GM18867 (cell line): ENCODE data around the gene PTRHD1.

Experiments used
- ATAC-seq: cut with Tn5 transposase; IDR thresholded peaks from one replicate; pipeline ENCODE4 v1.9.1; 2021; ENCODE audit warnings: mild to moderate bottlenecking, moderate library complexity; ENCODE audit not compliant: unreplicated experiment

Gene PTRHD1

DNA sequence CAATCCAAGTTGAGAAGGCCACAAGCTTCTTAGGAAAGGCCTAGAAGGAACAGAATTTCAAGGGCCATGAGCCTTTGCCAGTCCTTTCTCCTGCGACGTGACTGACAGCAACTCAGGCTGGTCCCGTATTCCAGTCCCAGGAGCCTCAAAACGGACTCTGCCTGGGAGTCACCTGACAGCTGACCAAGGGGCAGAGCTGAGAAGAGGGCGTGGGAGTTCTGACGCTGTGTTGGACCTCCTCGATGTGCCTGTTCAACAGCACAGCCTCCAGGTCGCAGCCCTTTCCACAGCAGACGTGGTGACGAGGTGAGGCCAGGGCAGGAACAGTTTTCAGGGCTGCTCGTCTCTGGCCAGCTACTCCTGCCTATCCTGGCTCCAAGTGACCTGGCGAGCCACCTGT lies 37.6 kb upstream of the PTRHD1 start:
- no peak for ATAC-seq

DNA sequence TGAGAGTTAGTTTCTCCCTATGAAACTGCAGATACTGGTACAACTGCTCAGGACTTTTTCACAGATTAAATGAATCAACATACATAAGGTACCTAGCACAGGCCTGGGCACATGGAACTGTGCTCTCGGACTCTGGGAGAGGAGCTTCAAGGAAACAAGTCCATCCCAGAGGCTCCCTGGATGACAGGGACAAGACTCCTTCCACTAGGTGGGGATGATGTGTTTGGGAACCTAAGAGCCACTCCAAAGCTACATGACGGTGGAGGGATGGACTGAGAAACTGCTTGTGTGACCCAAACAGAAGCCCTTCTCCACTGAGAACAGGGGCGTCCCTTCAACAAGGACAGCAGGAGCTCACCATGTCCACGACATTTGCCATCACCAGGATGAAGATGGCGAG lies 37.2 kb upstream of the PTRHD1 start:
- ATAC-seq, result no peak

DNA sequence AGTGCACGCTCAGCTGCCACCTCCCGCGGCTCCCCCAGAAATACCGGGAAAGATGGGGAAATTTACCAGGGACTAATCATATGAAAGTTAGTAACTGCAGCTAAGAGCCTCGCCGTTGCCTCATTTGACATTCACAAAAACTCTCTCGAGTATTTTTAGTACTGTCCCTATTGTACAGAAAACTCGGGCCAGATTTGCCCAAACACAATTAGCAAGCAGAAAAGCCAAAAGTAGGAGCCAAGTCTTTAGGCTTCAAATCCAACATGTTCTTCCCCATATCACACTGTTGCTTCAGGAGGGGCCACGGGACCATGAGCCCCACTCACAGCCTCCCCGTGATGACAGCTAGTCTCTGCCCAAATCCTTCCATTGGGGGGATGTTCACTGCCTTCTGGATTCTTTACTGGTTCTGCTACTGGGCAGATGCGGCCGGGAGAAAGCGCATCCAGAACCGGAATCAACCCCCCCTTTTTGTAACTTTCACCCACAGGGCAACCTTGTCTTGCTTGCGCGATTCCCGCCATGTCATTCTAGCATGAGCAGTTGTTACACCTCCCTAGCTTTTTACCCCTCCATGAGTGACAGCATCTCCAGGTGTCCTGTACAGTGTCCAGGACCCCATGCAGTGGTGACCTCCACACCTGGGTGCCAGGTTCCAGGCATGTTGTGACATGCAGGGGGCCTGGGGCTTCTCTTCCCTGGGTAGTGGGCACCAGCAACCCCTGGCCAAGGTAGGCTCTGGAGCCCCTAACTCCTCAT lies 35.2 kb upstream of the PTRHD1 start:
- ATAC-seq, result no peak

DNA sequence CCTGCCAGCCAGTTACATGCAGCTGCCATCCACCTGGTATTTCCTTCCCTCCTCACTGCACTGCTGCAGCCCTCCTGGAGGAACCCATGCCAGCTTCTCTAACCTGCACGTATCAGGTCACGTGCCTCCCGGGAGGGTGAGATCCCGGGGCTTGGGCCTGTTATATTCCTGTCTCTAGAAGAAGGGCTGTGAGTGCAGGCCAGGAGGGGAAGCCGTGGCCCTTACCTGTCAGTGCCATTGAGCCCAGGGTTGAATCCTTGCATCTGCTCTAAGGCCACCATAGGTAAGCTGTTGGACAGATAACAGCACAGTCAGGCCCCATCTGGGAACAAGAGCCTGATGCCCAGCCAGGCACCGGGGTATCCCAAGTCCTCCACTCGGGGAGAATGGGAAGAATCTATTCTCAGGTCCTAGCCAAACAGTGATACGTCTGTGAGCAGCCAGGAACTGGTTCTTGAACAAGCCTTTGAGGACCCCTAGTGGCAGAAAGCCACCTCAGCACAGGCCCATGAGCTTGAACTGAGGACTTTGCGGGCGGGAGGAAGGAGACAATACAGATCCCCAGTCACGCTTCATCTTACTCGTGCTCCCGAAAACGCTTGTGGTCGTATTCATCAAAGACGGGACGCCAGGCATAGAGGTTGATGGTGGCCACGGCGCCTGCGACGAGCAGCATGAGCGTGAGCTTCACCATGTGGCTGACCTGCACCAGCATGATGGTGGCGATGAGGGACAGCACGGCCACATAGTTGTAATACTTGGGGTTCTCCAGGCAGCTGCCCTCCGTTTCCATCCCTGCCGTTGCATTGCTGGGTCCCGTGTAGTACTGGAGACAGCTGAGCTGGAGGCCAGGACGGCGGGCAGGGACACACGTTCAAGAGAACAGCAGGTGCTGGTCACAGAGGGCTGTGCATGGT lies 34.4 kb upstream of the PTRHD1 start:
- ATAC-seq, result peak; percentile 80

DNA sequence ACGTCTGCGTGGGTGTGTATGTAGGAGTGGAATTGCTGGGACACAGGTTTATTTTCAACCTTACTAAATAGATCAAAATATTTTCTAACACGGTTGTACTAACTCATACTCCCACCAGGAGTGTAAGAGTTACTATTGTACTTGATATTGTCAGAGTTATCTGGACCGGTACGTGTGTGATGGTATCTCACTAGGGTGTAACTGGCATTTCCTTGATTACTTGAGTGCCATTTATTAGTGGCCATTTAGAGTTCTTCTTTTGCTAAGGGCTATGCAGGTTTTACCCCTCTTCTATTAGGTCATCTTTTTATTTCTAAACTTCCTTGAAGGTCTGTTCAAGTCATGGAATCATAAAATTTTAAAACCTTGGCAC lies 33.6 kb upstream of the PTRHD1 start:
- no peak for ATAC-seq

DNA sequence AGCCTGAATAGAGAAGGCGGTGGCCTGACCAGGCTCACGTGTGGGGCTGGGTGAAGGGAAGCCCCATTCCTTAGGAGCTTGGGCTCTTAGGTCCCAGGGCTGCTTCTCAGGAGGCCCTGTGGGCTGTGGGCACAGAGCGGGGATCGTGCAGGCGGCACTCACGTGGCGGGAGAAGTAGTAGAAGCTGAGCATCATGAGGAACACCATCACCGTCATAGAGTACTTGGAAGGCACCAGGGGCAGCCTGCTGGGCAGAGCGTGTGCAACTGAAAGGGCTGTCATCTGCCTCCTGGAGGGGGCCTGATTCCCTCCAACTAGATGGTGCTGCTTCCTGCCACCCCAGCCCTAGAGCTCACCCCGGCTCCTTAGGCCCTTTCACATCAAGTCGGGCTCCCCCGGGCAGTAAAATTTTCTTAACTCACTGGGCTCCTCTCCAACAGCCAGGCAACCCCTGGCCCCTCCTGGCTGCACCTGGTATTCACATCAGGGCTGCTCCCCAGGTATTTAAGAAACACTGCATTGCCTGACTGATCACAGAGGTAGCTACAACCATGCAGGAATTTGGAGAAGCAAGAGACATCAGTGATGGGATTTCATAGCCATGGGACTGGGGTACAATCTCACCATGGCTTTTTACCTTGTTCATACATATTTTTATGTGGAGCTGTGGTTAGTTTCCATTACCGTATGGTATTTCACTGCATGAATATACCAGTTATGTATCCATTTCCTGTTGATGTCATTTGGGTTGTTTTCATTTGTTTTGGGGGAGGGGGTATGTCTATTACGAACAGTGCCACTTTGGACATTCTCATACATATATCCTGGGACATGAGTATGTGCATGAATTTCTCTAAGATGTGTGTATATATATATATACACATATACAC lies 32.9 kb upstream of the PTRHD1 start:
- no peak for ATAC-seq

DNA sequence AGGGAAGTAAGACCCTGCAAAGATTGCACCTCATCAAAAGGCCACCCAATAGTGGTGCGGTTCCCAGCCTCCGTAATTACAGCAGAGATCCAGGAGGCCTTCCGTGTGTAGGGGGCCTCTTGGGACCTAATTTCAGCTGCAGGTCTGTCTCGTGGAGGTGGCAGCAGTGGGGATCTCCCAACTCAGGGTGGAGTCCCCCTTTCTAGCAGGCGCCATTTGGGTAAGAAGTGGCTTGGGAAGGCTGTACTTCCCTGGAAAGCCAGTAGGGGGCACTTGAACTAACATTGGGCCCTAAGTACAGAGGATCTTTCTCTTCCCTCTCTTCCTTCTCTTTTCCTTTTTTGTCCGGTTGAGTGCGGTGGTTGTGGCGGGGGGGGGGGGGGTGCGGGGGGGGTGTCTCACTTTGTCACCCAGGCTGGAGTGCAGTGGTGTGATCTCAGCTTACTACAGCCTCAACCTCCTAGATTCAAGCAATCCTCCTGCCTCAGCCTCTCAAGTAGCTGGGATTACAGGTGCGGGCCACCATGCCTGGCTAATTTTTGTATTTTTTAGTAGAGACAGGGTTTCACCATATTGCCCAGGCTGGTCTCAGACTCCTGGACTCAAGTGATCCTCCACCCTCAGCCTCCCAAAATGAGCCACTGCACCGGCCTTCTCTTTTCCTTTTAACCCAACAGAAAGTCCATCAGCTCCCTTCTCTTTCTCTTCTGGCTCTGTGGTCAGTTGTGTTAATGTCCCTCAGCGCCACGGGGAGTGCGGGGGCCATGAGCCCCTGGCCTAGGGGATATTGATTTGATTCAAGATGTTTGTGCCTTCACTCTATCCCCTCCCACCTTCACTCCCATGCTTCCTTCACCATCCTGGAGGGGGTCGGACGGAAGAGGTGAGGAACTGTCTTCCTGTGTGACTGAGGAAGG lies 32.0 kb upstream of the PTRHD1 start:
- ATAC-seq, result no peak

DNA sequence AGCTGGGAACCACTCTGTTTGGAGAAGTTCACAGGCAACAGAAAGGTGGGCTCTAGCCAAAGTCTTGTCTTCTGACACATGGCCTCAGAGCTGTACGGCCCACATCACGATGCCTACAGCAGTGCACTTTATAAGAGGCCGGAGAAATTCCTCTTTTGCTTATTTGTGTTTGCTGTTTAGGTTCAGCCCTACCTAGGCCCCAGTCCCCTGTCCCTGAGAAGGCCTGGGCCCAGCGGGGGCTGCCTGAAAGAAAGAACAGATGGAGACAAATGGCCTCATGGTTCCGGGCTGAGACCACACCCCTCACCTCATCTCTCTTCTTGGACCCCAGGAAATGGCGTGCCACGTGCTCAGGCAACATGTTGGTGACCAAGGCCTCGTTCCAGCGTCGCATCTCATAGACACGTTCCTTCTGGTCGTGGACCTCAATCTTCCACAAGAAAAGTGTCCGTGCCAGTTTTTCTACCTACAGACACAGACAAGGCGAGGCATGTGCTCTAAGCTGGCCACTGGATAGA lies 30.9 kb upstream of the PTRHD1 start:
- no peak for ATAC-seq

DNA sequence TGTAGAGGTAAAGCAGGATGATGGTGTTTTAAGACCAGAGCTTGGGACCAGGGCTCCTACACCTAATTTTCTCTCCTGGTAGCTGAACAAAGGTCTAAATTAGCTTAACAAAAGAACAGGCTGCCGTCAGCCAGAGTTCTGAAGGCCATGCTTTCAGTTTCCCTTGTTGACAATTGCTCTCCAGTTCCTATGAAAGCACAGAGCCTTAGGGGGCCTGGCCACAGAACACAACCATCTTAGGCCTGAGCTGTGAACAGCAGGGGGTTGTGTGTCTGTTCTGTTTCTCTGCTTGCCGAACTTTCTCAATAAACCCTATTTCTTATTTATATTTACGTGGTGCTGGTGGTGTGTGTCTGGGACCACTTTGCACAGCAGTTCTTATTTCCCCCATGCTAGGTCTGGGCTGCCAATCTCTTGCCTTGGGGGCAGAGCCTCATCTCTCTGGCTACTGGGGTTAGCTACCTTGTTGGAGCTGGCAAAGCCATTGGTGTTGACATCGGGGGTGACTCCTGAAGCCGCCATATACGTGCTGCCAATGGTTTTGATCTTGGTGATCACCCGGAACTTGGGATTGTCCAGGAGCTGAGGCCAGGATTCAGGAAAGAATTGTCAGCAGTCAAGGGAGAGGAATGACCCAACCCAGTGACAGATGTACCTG lies 29.0 kb upstream of the PTRHD1 start:
- ATAC-seq, result no peak

DNA sequence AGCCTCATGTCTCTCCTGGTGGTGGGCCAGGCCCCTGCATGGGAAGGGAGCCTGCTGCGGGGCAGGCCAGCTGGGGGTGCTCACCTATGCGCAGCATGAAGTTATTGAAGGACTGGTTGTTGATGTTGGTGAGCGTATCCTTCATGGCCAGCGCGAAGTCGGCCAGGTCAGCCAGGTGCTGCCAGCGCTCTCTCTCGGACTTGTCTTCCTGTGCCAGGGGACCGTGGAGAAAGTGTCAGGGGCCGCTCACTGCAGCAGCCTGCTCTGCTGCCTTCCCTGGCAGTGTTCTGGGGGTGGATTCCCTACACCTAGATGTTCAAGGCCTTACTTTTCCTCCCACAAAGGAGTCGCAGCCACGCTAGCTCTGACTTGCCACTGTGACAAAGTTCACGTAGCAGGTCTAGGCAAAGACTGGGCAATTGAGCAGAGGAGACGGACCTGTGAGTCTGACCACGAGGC lies 28.3 kb upstream of the PTRHD1 start:
- ATAC-seq, result no peak

DNA sequence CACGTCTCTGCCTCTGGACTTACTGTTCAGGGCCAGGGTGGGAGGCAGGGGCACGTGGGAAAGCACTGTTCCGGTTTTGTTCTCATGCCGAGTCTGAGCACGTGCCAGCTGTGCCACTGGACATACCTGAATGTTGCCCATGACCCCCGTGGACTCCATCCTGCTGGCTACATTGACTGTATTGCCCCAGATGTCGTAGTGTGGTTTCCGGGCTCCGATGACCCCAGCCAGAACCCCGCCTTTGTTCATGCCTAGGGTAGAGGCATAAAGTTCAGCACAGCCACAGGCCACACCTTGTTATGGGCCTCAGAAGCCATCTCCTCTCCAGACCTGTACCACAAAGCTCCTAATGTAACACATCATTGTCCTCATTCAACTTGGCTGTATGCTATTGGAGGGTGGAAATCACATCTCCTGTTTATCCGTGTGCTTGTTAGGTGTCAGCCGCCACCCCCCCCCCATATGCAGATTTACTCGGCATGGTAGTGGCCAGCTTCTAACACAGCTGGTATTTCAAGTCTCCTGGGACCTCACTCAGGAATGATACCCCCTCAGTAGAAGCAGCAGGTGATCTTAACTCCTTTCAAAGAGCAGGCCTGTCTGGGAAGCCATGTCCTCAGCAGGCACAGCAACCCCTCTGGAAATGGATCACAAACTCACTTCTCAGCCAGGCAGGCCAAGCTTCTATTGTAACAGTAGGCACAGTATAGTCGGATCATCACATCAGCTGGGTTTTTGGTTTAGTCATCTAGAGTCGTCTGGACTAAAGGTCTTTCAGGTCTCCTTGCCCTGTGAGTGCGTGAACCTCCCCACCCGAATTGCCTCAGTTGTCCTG lies 27.6 kb upstream of the PTRHD1 start:
- ATAC-seq, result no peak

DNA sequence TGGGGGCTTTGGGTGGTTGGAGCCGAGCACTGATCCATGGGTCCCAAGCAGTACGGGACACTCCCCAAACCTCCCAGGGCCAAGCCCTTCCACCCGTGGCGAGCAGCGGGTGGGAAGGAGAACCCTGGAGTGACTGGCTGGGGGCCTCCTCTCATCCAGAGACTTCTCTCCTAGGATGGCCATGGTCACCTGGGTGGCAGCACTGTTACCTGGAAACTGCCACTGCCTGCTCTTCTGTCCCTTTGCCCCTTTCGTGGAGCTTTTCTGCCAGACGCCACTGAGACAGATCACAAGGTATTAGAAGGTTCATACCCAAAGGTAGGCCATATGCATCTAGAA lies 27.0 kb upstream of the PTRHD1 start:
- no peak for ATAC-seq

DNA sequence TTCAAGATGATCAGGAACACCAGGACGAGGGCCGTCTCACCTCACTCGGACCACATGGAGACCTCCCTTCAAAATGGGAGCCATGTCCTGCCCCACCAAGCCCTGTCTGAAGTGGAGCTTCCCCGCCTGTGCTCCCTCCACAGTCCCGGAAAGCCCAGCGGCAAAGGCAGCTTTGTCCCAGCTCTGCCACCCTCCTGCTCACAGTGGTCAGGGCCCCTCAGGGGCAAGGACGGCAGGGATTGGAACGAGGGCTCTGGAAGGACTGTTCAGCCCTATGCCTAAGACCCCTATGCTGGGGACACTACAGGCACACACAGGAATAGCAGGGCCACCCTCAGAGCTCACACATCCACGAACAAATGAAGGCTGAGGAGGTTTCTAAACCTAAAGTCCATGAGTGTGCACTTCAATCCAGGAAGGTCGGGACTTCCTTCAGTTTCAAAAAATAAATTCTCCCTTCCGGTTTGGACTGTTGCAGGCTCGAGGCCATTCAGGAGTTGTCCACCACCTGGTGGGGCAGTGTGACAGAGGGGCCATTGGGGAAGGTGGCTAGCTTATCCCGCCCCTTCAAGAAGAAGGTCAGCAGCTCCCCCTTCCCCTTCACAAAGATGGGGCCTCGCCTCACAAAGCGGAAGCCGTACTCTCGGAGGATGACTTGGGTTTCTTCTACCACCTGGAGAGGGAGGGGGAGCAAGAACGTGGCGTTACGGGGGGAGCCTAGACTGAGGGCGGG lies 26.4 kb upstream of the PTRHD1 start:
- ATAC-seq, result no peak

DNA sequence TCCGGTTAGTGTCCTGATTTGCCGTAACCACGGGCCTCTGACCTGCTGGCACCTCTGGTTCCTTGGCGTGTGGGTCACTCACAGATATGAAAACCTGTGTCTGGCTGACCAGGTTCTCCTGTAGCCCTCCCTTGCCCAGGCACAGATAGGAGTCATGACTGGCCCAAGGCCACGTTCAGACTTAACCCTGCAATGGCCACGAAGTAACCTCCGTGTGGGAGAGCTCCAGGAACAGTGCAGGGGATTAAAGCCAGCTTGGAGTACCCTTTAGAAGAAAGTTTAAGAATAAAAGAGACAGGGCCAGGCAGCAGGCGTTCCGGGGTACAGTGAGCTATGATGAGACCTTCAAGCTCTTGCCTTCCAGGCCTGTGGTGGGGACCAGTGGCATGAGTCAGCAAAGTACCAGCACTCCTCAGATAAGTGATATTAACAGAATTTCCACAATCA lies 25.6 kb upstream of the PTRHD1 start:
- ATAC-seq, result no peak

DNA sequence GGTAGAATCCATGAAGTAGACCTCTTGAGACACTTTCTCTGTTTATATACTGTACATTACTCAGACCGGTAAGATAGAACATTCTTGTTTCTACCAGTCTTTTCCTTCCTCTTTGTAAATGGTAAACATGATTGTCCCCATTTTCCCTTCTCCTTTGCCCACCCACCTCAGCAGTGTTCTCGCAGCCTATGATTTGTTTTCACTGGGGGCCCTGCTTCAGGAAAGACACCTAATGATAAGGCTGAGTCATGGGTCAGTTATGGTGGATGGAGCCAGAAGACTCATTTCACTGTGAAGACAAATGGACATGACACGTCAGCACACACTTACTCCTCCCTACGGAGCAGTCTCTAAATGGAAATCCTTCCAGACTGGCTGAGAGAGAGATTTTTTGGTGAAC lies 23.7 kb upstream of the PTRHD1 start:
- ATAC-seq, result no peak

DNA sequence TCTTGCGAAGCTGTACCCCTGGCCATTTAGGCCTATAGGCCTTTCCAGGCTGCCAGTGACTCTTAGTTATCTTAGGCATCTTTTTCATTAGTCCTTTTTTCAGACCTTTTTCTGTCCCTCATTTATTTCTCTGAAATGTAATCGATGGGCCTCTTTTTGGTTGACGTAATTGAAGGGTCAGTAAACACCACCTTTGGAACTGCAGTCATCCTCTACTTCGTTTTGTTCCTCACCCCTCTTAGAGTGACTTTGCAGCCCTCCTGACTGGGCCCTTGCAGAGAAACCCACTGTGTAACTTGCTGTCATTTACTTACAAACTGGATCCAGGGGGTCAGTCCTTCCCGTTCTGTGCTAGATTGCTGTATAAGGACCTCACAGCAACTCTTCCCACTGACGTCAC lies 23.2 kb upstream of the PTRHD1 start:
- ATAC-seq, result no peak

DNA sequence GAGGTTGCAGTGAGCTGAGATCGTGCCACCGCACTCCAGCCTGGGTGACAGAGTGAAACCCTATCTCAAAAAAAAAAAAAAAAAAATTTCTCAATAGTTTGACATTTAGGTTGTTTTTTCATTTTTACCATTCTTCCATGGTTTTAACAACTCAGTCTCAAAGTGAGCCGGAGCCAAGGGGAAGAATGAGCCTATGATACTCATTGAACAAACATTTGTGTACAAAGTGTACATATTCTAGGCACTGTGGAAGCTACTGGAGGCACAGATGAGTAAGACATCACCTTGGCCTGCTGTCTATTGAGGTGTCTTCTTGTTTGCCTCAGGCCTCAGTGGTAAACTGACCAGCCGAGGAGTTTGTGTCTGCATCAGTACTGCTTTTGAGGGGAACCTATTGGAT lies 22.0 kb upstream of the PTRHD1 start:
- no peak for ATAC-seq

DNA sequence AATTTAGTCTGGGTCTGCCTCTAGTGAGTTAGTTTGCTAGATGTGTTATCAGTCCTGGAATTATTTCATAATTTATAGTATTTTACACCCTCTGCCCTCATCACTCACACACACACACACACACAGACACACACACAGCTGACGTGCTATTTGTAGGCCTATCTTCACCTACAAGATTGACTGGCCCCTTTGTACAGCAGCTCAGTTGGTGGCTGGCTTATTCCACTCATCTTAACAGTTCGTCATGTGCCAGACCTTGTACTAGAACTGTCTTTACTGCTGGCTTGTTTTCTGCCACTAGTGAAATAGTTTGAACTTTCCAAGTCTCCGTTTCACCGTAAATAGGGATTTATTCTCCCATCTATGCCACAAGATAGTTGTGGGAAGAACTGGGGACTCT lies 21.3 kb upstream of the PTRHD1 start:
- ATAC-seq, result no peak
